IPS-NIHi7 (cell line): Measurements from ENCODE around the gene ANGPTL7.
"Not testable (repeated sequence)": the region's sequence is repeated elsewhere in the genome, so short reads cannot be mapped to it uniquely, and the experiment has no call there.

Experiments used
- DNase-seq: peaks from one replicate; pipeline ENCODE4 v3.0.0; 2012; ENCODE audit warnings: mixed read lengths; ENCODE audit errors: extremely low spot score

ANGPTL7 gene, protein sequence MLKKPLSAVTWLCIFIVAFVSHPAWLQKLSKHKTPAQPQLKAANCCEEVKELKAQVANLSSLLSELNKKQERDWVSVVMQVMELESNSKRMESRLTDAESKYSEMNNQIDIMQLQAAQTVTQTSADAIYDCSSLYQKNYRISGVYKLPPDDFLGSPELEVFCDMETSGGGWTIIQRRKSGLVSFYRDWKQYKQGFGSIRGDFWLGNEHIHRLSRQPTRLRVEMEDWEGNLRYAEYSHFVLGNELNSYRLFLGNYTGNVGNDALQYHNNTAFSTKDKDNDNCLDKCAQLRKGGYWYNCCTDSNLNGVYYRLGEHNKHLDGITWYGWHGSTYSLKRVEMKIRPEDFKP

DNA sequence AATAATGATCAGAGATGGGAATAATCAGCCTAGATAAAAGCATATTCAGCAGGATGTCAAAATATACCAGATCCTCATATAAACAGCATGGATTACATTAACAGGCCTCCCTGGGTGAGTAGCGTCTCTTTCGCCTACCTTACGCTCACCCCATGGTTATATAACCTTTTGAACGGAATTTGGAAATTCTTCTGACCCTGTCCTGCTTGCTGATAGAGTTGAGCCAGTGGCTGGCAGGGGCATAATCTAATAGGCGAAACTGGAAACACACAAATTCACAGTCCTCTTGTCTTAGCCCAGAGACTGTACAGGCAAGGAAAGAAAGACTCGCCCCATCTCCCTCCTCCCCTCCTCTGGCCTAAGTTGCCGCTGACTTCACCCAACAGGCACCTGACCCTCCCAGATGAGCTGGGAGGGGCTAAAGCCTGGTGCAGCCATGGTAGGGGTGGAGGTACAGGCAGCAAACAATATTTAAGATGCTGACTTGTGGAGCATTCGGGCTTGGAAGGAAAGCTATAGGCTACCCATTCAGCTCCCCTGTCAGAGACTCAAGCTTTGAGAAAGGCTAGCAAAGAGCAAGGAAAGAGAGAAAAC lies at the start of gene ANGPTL7:
ANGPTL7 (plus strand) TSS at position 498 of the 594 bp plus-strand sequence. CDS start 225 bp downstream, outside the sequence.
- no peak for DNase-seq

DNA sequence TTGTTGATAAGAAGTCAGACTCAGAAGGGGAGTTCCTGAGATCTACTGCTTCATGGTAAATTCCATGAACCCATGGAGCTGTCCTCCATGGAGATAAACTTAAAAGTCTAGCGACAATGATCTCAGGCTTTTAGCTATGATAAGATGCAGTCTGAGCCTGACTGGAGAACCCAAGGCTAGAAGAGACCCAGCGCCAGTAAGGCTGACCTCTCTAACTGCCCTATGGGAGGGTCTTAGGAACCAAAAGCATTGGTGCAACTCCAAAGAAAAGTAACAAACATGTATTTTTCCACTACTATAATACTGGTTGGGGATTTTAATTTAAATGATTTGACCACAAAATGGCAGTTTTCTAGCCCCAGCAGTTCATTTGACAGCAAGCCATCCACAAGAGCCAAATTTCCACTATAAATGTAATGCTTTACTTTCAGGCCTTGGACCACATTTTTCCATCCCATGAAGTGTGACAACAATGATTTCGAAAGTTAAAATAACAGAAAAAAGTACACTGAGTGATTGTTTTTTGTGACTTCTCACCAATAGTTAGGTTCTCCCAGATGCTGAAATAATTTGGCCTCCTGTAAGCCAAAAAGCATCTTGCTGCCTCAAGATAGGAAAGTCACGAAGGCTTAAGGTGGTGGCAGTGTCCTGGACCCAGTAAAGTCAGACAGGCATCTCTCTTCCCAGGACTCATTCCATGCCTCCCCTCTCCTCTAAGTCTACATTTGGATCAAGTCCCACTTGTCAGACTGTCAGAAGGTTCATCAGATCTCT lies 46.4 kb upstream of the ANGPTL7 start:
- DNase-seq = no peak

DNA sequence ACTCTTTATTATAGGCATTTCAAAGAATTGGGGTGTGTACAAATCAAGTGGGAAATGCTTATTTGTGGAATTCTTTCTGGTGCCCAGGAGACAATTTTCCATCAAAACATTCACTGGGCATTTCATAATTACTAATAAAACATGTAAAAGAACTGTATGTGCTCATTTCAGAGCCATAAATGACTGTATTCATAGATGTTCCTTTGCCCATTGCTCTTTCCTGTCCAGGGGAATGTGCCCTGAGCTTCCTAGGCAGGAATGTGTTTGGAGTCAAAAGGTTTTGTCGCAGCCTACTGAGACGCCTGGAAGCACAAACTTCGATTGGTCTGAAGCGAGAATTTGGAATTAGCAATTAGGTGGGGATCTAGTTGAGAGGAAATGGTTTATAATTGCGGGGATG lies 45.8 kb upstream of the ANGPTL7 start:
- no peak for DNase-seq

DNA sequence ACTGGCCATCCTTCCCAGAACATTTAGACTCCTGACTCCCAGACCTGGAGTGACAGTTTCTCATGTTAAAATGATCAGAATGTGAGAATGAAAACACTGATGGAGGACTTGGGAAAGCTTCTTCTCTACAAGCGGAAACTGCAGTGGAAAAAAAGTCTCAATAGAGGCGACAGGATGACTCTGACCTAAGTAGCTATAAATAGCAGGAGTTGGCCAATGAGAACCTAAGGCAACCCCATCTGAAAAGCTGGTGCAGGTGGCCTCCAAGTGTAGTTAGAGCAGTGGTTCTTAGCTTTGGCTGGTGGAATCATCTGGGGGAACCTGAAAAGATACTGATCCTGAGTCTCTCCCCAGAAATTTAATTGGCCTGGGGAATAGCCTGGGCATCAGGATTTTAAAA lies 45.2 kb upstream of the ANGPTL7 start:
- no peak for DNase-seq

DNA sequence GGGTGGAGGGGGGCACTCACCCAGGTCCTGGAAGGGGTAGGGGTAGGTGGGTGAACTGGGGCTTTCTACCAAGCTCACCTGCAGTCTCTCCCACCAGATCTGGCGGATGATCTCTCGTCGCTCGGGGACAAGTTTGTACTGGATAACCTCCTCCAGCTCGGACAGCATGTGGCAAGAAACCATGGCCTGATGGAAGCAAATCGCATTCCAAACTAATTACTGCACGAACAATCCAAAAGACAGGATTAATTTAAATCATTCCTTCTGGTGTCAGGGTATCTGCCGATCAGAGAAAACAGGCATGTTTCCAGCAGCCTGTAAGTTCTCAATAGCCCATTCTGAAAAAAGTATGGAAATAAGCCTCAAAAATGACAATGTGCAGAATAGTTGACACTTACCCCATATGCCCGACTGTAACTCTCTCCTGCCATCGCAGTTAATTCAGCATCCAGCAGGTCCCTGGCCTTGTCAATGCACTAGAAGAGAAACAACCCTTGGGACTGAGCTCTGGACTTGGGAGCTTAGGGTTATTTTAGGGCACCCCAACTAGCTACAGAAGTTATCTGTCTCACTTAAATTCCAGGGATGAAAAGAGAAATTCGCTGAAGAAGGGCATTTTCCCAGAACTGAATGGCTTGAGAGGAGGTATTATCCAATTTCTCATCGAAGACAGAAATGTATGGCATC lies 44.4 kb upstream of the ANGPTL7 start:
- DNase-seq = no peak

DNA sequence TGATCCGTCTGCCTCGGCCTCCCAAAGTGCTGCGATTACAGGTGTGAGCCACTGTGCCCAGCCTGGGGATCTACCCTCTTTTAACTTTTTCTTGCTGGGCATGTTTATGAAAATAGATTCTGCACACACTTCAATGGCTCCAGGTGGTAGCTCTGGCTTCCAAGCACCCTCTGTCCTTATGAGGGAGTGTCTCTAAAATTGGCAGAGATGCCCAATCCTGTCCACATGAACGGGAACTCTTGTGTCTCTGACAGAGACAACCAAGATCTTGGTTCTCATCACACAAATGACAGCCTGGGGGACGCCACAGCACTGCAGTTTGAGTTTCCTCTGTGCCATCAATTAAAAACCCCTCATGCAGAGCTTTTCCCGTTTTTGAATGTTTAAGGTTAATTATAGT lies 43.4 kb upstream of the ANGPTL7 start:
- DNase-seq = no peak

DNA sequence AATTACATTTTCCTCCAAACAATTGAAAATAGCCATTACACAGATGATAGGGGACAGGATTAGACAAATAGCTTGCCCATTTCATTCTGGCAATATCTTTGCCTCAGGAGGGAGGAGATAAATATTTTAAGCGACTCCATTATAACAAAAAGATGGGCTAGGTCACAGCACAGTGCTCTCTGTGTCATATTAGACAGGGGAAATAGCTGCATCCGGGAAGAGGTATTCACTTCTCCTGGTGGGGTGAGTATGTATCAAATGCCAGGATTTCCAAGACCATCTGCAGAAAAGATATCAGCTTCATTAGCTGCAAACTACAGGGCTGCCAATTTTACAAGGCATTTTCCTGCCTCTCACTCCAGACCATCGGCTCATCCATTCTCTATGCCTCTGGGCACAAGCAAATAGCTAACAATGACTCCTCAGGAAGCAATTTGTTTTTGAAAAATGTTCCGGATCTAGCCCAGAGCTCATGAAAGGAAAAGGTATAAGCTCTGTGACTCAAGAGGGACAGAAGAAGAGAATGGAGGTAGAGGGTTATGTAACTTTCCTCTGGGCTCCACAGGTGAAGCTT lies 41.9 kb upstream of the ANGPTL7 start:
- no peak for DNase-seq

DNA sequence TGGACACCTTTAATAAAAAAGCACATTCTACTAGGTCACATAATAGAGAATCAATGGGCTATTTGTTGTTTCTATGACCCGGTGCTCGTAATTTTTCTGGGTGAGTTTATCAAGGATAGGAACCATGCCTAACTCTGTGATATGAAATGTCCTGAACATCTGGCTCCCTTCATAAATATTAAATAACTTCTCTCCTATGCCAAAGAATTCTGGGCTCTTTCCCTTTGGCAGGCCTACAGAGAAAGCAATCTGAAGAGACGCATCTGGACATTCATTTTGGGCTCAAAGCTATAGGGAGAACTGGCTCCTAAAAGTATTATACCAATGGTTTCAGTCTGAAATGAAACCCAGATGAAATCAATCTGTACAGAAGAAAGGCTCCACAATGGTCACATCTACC lies 38.8 kb upstream of the ANGPTL7 start:
- DNase-seq = no peak

DNA sequence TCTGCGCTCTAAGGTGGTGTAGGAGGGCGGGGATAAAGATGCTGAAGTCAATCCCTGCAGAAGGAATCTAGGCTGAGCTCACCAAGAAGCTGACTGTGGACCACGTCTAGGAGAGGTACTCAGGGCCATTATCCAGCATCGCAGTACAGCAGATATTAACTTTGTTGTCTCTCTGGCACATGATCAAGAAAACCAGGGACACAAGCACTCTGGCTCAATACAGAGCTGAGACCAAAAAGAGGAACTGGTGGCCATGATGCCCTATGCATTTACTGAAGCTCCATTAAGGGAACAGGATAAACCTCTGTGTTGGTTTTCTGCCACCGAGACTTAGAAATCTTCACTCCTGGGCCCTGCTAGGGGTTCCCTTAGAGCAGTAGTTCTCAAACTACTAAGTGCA lies 38.0 kb upstream of the ANGPTL7 start:
- no peak for DNase-seq

DNA sequence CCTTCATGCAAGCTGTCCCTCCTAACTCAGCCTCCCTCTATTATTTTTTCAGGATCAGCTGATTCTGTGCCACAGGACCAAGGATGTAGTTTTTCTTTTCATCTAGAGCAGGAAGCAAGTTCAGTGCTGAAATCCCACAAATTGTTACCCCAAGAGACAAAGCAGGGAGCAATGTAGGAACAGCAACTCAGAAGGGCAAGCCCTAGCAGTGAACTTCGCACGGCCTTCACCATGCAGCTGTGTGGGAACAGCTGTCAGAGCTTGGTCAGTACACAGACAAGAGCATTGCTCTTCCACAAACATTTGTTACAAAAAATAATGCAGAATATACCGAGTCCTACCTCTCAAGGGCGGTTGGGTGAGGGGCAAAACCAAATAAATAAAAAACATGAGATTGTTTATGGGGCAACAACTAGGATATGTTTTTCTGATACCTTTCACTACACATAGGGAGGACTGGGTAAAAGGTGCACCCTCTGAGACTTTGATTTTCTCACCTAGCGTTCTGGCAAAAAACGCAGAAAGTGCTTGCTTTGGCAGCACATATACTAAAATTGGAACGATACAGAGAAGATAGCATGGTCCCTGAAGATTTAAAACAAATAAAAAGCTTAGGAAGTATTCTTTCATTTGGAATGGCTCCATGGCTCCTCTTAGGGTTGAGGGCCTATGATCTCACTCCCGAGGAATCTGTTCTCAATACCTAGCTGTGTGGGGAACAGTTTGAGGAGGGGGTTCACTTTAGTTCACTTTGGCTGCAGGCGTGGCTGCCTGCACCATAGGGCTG lies 37.1 kb upstream of the ANGPTL7 start:
- no peak for DNase-seq

DNA sequence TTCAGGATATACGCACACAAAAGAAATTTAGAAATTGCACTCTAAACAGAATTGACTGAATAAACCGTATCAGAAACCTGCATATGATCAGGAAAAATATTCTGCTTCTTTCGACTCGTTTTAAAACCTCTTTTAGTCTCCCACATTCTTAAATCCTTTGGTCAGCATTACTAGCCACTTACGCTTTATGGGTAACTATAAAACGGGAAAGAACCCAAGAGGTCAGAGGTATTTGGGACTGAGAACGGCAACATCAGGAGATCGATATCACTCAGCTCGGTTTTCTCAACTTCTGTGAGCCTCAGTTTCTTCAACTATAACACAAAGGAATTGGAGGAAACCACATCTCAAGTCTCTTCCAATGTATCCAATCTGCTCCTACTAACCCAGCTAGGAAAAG lies 36.4 kb upstream of the ANGPTL7 start:
- DNase-seq = no peak

DNA sequence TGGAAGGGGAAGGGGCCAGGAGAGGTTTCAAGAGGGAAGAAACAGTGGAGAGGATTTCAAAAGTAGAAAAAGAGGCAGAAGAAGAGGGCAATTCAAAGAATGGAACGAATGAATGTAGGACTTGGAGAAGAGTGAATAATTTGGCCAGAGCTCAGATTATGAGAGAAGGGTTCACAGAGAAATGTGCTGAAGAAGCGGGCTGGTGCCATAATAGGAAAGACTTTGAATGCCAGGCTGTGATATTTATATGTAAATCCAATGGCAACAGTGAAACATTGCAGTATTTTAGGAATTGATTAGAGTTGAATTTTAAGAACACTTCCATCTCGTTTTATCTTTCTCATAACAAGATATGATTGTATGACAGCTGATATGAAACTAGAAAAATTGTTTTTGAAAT lies 36.0 kb upstream of the ANGPTL7 start:
- DNase-seq = no peak

DNA sequence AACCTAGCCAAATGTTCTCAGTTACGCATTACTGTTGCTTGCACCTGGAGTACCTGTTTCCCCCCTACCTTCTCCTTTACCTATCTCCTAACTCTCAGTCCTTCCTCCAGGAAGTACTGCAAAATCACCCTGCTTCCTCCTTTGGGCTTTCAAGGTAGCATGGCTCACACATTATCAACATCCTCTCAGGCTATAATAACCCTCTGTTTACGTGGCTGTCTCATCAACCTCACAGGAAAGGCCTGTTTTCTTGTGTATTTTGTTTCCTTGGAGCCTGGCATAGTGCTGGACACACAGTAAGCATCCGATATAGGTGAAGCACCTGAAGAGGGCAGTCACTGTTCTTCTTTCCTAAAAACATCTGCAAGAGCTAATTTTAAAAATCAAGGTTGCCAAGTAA lies 32.7 kb upstream of the ANGPTL7 start:
- no peak for DNase-seq

DNA sequence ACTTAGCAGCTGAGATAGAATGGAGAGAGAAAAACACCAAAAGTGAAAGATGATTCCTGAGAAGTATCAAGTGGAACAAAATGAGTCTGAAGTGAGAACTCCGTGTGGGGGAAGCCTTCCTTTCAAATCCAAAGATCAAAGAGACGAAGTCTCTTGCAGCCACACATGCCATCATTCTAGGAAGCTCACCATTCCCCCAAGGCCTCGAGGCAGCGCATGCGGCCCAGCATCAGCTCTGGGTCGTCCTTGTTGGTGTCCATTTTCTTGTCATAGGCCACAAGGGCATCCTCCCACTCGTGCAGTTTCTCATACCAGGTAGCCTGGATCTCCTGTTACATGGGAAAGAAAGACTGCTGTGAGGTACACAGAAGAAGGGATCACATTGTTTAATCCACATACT lies 32.2 kb upstream of the ANGPTL7 start:
- no peak for DNase-seq

DNA sequence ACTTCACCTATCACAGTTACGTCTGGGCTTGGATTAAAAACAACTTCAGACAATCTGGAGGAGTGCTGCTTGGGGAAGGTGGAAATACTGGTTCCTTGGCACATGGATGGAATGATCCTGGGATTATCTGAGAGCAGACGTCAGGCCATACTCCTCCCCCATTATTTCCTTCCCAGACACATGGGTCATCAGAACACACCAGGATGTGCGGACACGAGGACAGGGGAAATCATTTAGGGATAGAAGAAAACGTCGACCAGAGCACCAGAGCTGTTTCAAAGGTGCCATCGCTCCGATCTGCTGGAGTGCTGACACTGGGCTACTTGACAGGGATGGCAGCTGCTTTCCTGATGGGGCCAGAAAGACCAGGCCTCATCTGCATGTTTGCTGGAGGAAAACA lies 31.8 kb upstream of the ANGPTL7 start:
- DNase-seq = no peak

DNA sequence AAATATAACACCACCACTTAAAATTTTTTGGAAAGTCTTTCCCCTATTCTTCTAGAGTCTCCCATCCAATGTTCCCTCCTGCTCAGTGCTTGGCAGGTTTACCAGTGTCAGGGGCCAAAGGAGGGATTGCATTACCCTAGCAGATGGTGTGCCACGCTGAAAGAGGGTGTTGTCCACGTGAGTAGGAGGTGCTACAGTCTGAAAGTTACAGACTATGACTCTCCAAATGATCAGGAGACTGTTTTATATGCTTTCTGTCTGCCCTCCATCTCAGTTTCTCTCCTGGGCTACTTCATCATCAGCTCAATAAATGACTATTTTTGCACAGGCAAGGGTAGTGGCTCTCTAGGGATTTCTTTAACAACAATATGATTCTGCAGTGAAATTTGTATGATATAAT lies 31.3 kb upstream of the ANGPTL7 start:
- no peak for DNase-seq

DNA sequence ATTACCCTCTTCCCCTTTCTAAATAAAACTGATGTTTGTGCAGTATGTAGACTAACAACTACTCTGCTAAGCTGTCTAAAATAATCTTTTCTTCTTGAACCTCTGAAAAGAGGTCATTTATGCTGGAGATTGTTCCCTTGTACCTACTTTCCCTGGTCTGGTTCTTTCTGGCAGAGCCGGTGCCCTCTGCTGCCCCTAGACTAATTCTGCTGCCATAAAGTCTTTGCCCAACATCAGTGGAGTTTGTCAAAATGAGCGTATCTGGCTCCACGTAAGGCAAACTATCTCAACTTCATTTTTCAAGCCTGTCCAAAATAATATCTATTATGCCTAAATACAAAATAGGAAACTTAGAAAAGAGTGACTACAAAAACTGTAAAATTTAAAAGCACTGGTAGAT lies 30.9 kb upstream of the ANGPTL7 start:
- DNase-seq = no peak

DNA sequence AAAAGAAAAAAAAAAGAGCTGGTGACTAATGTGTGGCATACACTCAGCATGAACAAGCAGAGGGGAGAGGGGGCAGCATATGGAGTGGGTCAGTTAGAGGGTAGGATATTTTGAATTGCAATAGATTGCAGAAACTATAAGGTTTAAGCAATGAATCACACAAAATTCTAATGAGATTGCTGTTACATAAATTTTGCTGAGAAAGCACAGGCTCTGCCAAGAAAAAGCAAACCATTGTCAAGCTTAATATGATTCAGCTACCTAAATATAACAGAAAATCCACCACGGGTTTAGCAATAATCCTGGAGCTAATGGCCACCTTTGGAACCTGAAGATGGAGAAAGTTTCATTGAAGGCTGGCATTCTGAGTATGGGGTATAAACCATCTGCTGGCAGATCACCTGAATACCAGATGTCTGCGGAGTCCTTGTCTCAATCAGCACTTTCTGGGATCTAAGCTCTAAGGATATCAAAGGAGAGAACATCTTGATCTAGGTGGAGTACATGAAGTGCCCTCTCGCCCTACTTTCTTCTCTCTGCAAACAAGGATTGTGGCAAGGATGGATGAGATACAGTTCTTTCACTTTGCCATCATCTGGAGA lies 30.3 kb upstream of the ANGPTL7 start:
- no peak for DNase-seq

DNA sequence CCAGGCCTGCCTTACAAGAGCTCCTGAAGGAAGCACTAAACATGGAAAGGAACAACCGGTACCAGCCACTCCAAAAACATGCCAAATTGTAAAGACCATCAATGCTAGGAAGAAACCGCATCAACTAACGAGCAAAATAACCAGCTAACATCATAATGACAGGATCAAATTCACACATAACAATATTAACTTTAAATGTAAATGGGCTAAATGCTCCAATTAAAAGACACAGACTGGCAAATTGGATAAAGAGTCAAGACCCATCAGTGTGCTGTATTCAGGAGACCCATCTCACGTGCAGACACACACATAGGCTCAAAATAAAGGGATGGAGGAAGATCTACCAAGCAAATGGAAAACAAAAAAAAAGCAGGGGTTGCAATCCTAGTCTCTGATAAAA lies 26.4 kb upstream of the ANGPTL7 start:
- not testable (repeated sequence) for DNase-seq

DNA sequence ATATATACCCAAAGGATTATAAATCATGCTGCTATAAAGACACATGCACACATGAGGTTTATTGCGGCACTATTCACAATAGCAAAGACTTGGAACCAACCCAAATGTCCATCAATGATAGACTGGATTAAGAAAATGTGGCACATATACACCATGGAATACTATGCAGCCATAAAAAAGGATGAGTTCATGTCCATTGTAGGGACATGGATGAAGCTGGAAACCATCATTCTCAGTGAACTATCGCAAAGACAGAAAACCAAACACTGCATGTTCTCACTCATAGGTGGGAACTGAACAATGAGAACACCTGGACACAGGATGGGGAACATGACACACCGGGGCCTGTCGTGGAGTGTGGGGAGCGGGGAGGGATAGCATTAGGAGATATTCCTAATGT lies 22.4 kb upstream of the ANGPTL7 start:
- not testable (repeated sequence) for DNase-seq

DNA sequence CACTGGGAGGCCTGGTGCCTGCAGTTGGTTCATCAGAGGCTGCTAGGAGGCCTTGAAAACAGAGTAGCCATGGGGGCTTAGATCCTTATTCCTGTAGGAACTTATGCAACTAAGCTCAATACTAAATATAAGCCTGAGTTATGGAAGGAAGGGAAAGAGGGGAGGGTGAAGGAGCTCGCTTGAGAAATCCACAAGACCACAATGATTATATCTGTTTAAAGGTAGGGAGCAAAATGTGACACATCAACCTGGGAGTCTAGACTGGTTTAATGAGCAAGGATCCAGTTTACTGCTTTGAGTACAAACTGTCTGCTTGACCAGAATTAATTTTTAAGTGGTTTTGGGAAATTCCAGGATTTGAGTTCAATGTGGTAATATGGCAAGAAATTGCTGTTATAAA lies 20.4 kb upstream of the ANGPTL7 start:
- DNase-seq = no peak
